Stimulated activated CD8-positive, alpha-beta memory T cell treated with anti-CD3 and anti-CD28 coated beads, Interleukin-4, amount 100 ng/mL, for 48 hours (primary cell): Measurements from ENCODE around the gene PCNX3.
A peak's percentile ranks its signal among the peaks of the same experiment; 100 is the strongest.
"Not testable (repeated sequence)": the region's sequence is repeated elsewhere in the genome, so short reads cannot be mapped to it uniquely, and the experiment has no call there.

Experiments used
- DNase-seq: peaks from one replicate; pipeline ENCODE4 v3.0.0-alpha.2; 2020

Gene PCNX3

GRCh38 chr11:65623177-65623576, 7.6 kb downstream of the PCNX3 start:
- no peak for DNase-seq

- DNase-seq = no peak
These were observed 8.5 kb downstream of the PCNX3 start for GRCh38 chr11:65623852-65624616.

- no peak for DNase-seq
These were observed 9.5 kb downstream of the PCNX3 start for GRCh38 chr11:65624931-65625627.

- peak; percentile 58 for DNase-seq
These were observed 10.2 kb downstream of the PCNX3 start for GRCh38 chr11:65625628-65626342.

GRCh38 chr11:65627202-65627601, 11.6 kb downstream of the PCNX3 start:
- DNase-seq = no peak

- no peak for DNase-seq
These were observed 14.0 kb downstream of the PCNX3 start for GRCh38 chr11:65629579-65629978.

GRCh38 chr11:65630215-65630614, 14.6 kb downstream of the PCNX3 start:
- DNase-seq = no peak

- no peak for DNase-seq
These were observed 18.0 kb downstream of the PCNX3 start for GRCh38 chr11:65633390-65634108.

- DNase-seq = no peak
These were observed 18.5 kb downstream of the PCNX3 start for GRCh38 chr11:65634109-65634436.

- DNase-seq = no peak
These were observed 18.9 kb downstream of the PCNX3 start for GRCh38 chr11:65634440-65634839.

- DNase-seq = no peak
These were observed 19.5 kb downstream of the PCNX3 start for GRCh38 chr11:65634905-65635731.

GRCh38 chr11:65636108-65637031, 20.8 kb downstream of the PCNX3 start:
- no peak for DNase-seq

GRCh38 chr11:65637032-65637557, 21.5 kb downstream of the PCNX3 start:
- no peak for DNase-seq

- DNase-seq = peak; percentile 85
These were observed 22.3 kb downstream of the PCNX3 start, which contains the start of gene SIPA1 for GRCh38 chr11:65637794-65638419. Gene SIPA1 (plus strand): TSS chr11:65638101. CDS start chr11:65640922, 2,821 bp downstream.

- DNase-seq = not testable (repeated sequence)
These were observed 23.6 kb downstream of the PCNX3 start for GRCh38 chr11:65639228-65639597.

- DNase-seq = peak; percentile 69
These were observed 24.3 kb downstream of the PCNX3 start for GRCh38 chr11:65639623-65640482.

- no peak for DNase-seq
These were observed 25.1 kb downstream of the PCNX3 start for GRCh38 chr11:65640483-65641296.

- DNase-seq = no peak
These were observed 25.9 kb downstream of the PCNX3 start for GRCh38 chr11:65641297-65642013.
